Activated T-cell treated with anti-CD3 and anti-CD28 coated beads, Interleukin-2, amount 50 U/mL, for 24 hours (primary cell): ENCODE results near the gene ERI3.
A peak's percentile ranks its signal among the peaks of the same experiment; 100 is the strongest.

Source experiments
- DNase-seq: peaks from one replicate; pipeline ENCODE4 v3.0.0-alpha.2; 2020
- H3K27ac Mint-ChIP-seq: 2 replicates; pipeline ENCODE4 v1.8.0; 2020; ENCODE audit warnings: mild to moderate bottlenecking, mixed read lengths
- H3K27me3 Mint-ChIP-seq: 2 replicates; pipeline ENCODE4 v1.8.0; 2020; ENCODE audit warnings: mixed read lengths
- H3K36me3 Mint-ChIP-seq: 2 replicates; pipeline ENCODE4 v1.8.0; 2020; ENCODE audit warnings: low read depth, mixed read lengths
- H3K4me1 Mint-ChIP-seq: 2 replicates; pipeline ENCODE4 v1.8.0; 2020; ENCODE audit warnings: low read depth, mixed read lengths
- H3K4me3 Mint-ChIP-seq: 2 replicates; pipeline ENCODE4 v1.8.0; 2020; ENCODE audit warnings: mild to moderate bottlenecking, moderate library complexity, mixed read lengths
- H3K9me3 Mint-ChIP-seq: 2 replicates; pipeline ENCODE4 v1.8.0; 2020; ENCODE audit warnings: mixed read lengths

Gene ERI3

GRCh38 chr1:44333376-44333775, 21.7 kb downstream of the ERI3 start:
- no peak for DNase-seq
- H3K36me3 Mint-ChIP-seq, result peaks cover 78% of the 10 kb centered on the region
- H3K27me3 Mint-ChIP-seq, result no peaks in the 10 kb centered on the region
- H3K4me3 Mint-ChIP-seq, result no peak overlapping the region
- H3K9me3 Mint-ChIP-seq, result no peaks in the 10 kb centered on the region
- H3K27ac Mint-ChIP-seq, result no peak overlapping the region
- peaks cover 3% of the 10 kb centered on the region for H3K4me1 Mint-ChIP-seq

DNA sequence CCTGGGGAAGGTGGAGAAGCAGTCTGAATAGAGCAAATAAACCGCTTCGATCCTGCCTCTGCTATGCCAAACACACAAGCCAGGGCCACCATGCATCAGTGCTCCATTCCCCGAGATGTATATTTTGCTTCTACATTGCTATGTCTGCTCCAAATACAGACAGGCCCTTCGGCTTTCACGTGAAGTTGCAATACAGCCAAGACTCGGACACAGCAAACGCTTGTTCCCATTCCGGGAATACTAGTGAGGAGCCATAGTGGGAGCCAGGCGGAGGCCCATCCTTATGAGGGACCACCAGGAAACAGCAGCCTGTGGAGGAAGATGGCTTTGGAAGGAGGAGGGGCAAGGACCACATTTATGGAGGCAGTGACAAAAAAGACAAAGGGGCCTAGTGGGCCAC, 22.6 kb downstream of the ERI3 start:
- no peaks in the 10 kb centered on the region for H3K27me3 Mint-ChIP-seq
- no peak for DNase-seq
- H3K9me3 Mint-ChIP-seq, result no peaks in the 10 kb centered on the region
- no peak overlapping the region for H3K27ac Mint-ChIP-seq
- H3K36me3 Mint-ChIP-seq, result peaks cover 72% of the 10 kb centered on the region
- no peak overlapping the region for H3K4me3 Mint-ChIP-seq
- H3K4me1 Mint-ChIP-seq, result peaks cover 3% of the 10 kb centered on the region

DNA sequence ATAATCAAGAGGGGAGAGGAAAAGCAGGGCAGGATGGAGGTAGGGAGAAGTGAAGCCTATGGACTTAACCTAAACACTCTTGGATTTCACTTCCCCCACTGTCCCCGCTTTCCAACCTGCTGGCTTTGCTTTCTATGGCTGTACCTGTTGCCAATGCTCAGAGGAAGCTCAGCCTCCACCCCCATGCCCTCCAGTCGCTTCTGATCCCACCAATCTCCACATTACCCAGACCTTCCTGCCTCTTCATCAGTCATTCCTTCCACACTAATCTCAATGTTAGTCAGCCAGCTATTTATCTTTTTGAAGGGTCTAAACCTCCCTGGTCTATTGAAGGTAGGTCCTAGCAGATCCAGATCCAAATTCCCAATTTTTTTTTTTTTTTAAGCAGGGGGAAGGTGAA, 24.1 kb downstream of the ERI3 start:
- no peak overlapping the region for H3K27ac Mint-ChIP-seq
- no peak for DNase-seq
- no peaks in the 10 kb centered on the region for H3K27me3 Mint-ChIP-seq
- H3K9me3 Mint-ChIP-seq, result no peaks in the 10 kb centered on the region
- no peak overlapping the region for H3K4me3 Mint-ChIP-seq
- peaks cover 60% of the 10 kb centered on the region for H3K36me3 Mint-ChIP-seq
- H3K4me1 Mint-ChIP-seq, result peaks cover 3% of the 10 kb centered on the region

DNA sequence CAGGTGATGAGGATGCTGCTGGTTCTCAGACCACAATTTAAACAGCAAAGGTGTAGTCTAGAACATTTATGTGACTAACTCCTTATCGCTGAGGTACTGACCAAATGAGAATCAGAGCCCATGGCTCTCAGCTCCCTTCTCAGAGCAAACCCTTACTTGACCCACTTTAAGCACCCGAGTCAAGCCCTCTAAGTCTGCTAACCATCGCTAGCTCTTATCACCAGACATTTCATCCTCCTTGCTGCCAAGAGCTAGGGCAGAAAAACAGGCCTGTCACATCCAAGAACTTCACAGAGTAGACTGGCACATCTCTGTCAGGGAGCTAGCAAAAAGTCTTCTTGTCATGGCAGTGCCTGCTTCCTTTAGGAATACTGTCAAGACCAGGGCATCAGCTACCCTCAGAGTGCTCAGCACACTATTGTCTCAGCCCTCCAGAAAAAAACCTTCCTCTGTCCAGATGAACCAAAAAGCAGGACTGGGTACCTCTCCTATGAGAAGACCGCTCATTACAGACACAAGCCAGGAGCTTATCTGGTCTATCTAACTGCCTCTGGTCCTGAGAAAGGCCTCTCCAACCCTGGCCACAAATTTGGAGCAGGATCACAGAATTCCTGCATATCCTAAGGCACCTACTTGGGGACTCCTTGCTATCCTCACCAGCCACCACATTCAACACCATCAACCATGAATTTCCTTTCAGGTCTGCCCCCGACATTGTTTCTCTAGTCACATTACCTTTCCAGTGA, 26.2 kb downstream of the ERI3 start:
- Mint-ChIP-seq H3K36me3 (peaks cover 54% of the 10 kb centered on the region), H3K27ac (no peak overlapping the region), H3K4me3 (no peak overlapping the region), H3K27me3 (no peaks in the 10 kb centered on the region), H3K9me3 (no peaks in the 10 kb centered on the region), H3K4me1 (peaks cover 3% of the 10 kb centered on the region)
- no peak for DNase-seq

- peaks cover 53% of the 10 kb centered on the region for H3K36me3 Mint-ChIP-seq
- no peaks in the 10 kb centered on the region for H3K9me3 Mint-ChIP-seq
- no peak overlapping the region for H3K27ac Mint-ChIP-seq
- no peak overlapping the region for H3K4me3 Mint-ChIP-seq
- H3K27me3 Mint-ChIP-seq, result no peaks in the 10 kb centered on the region
- H3K4me1 Mint-ChIP-seq, result peaks cover 3% of the 10 kb centered on the region
- DNase-seq, result no peak
Measured at GRCh38 chr1:44327679-44328491, 27.2 kb downstream of the ERI3 start.

GRCh38 chr1:44326821-44327465, 28.1 kb downstream of the ERI3 start:
- no peak for DNase-seq
- no peaks in the 10 kb centered on the region for H3K27me3 Mint-ChIP-seq
- no peak overlapping the region for H3K4me3 Mint-ChIP-seq
- peaks cover 3% of the 10 kb centered on the region for H3K4me1 Mint-ChIP-seq
- H3K27ac Mint-ChIP-seq, result no peak overlapping the region
- no peaks in the 10 kb centered on the region for H3K9me3 Mint-ChIP-seq
- H3K36me3 Mint-ChIP-seq, result peaks cover 51% of the 10 kb centered on the region

DNA sequence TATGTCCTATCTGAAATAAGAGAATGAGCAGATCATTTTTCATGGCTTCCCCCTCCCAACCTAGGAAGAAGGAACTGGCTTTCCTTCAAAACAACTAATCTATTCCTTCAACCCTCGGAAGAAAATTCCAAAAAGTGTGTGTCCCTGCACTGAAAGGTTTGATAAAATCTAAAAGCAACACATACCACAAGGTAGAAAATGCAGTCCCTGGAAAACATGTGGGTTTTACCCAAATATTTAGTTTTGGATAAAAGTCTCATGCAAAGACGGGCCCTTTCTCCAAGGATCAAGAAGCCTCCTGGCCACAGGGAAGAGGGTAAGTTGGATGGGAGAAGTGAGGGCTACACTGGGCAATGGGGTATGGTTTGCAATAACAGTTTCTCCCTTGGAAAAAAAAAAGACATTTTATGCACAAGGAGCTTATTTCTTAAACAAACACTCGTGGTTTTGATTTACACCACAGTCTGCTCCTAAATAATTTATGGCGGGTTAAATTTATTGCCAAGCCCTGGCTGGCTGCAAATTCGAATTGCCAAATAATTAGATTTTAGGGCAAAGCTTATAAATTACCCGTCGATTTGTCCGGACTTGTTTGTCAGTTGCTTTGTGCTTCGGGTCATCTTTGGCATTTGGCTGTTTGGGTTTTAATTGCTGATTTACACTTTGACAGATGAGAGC, 28.9 kb downstream of the ERI3 start:
- peaks cover 3% of the 10 kb centered on the region for H3K4me1 Mint-ChIP-seq
- H3K27me3 Mint-ChIP-seq, result no peaks in the 10 kb centered on the region
- H3K9me3 Mint-ChIP-seq, result no peaks in the 10 kb centered on the region
- no peak overlapping the region for H3K4me3 Mint-ChIP-seq
- H3K27ac Mint-ChIP-seq, result no peak overlapping the region
- no peak for DNase-seq
- H3K36me3 Mint-ChIP-seq, result peaks cover 47% of the 10 kb centered on the region

- no peak for DNase-seq
- no peak overlapping the region for H3K4me3 Mint-ChIP-seq
- H3K4me1 Mint-ChIP-seq, result no peaks in the 10 kb centered on the region
- H3K36me3 Mint-ChIP-seq, result peaks cover 48% of the 10 kb centered on the region
- H3K9me3 Mint-ChIP-seq, result no peaks in the 10 kb centered on the region
- H3K27ac Mint-ChIP-seq, result peak overlapping the region; percentile 3
- H3K27me3 Mint-ChIP-seq, result no peaks in the 10 kb centered on the region
Measured at GRCh38 chr1:44323947-44324346, 31.1 kb downstream of the ERI3 start.

- no peak overlapping the region for H3K4me3 Mint-ChIP-seq
- H3K9me3 Mint-ChIP-seq, result no peaks in the 10 kb centered on the region
- no peaks in the 10 kb centered on the region for H3K27me3 Mint-ChIP-seq
- H3K36me3 Mint-ChIP-seq, result peaks cover 59% of the 10 kb centered on the region
- H3K27ac Mint-ChIP-seq, result no peak overlapping the region
- DNase-seq, result no peak
- H3K4me1 Mint-ChIP-seq, result peaks cover 3% of the 10 kb centered on the region
Measured at GRCh38 chr1:44322367-44322766, 32.7 kb downstream of the ERI3 start.

DNA sequence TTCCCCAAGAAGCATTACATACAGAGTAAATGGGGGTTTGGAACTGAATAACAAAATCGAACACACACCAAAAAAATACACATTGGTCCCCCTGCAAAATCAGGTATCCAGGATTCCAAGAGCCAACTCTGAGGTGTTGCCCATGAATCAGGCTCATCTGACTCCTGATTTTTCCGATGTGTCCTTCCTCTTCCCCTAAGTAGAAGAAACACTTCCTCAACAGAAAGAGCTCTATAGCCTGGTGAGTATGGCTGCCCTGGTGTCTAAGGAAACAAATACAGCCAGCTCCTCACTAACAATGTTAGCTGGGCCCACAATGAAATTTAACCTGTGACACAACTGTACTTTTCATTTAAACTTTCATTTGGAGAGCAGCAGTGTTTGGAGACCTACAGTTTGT, 33.6 kb downstream of the ERI3 start:
- Mint-ChIP-seq H3K4me3 (no peak overlapping the region), H3K27me3 (no peaks in the 10 kb centered on the region), H3K4me1 (peaks cover 3% of the 10 kb centered on the region), H3K27ac (no peak overlapping the region), H3K36me3 (peaks cover 68% of the 10 kb centered on the region), H3K9me3 (no peaks in the 10 kb centered on the region)
- no peak for DNase-seq

DNA sequence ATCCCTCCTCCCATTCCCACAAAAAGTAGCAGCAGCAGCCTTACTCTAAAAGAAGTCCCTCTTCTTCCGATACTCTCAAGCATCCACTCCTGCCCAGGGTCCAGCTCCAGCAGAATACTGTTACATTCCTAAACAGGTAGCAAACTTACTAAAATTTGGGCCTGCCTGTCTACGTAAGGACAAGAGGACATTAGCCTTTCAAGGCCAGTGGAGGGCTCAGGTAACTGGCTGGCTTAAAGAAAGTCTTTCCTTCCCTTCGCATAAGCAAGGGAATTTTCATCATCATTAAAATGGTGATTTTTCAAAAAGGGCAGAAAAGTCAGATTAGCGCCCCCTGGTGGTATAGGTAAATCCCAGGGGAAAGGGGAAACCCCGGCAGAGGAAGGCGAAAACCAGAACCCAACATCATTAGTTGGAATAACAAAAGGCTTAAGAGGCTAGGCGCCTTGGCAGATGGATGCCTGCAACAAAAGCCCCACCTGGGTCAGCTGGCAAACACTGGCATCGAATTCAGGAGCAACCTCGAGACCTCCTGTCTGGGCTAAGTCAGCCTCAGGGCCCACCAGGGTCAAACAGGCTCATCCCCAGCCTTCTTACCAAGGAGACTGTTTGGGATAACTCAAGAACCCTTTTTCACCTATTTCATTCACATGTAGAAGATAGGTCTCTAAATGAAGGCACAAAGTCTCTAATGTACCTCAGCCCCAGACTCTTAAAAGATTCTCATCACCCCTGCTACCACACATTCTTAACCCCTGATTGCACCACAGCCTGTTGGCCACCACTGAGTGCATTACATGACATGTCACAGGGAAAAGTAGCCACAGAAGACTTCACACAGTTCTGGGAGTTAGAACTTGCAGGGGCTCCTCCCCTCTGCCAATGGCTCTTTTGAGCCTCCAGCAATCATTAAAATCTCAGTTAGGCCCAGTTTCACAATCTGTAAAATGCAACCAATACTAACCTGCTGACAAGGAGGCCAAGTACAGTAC, 36.7 kb downstream of the ERI3 start:
- DNase-seq, result peak; percentile 41
- peak overlapping the region; percentile 13 for H3K27ac Mint-ChIP-seq
- peaks cover 72% of the 10 kb centered on the region for H3K36me3 Mint-ChIP-seq
- H3K4me3 Mint-ChIP-seq, result no peak overlapping the region
- peaks cover 3% of the 10 kb centered on the region for H3K4me1 Mint-ChIP-seq
- no peaks in the 10 kb centered on the region for H3K27me3 Mint-ChIP-seq
- H3K9me3 Mint-ChIP-seq, result no peaks in the 10 kb centered on the region

GRCh38 chr1:44316231-44316759, 38.8 kb downstream of the ERI3 start:
- peaks cover 3% of the 10 kb centered on the region for H3K4me1 Mint-ChIP-seq
- no peaks in the 10 kb centered on the region for H3K9me3 Mint-ChIP-seq
- H3K27me3 Mint-ChIP-seq, result no peaks in the 10 kb centered on the region
- H3K36me3 Mint-ChIP-seq, result peaks cover 82% of the 10 kb centered on the region
- no peak overlapping the region for H3K27ac Mint-ChIP-seq
- no peak overlapping the region for H3K4me3 Mint-ChIP-seq
- no peak for DNase-seq

GRCh38 chr1:44315521-44315920, 39.5 kb downstream of the ERI3 start:
- peaks cover 90% of the 10 kb centered on the region for H3K36me3 Mint-ChIP-seq
- H3K27me3 Mint-ChIP-seq, result no peaks in the 10 kb centered on the region
- no peaks in the 10 kb centered on the region for H3K9me3 Mint-ChIP-seq
- DNase-seq, result no peak
- H3K4me1 Mint-ChIP-seq, result peaks cover 3% of the 10 kb centered on the region
- no peak overlapping the region for H3K4me3 Mint-ChIP-seq
- no peak overlapping the region for H3K27ac Mint-ChIP-seq
